GM12878 (cell line): Measurements from ENCODE around the gene GPBAR1. TPM values are rescaled to one million over a fixed set of nuclear protein-coding genes. Genes with fewer than 3 reads are reported as not detected.

Experiments
- ATAC-seq: fragments of 200-7000 bp; cut with Tn5 transposase; 3 replicates; pipeline ENCODE4 v1.9.1; 2020; ENCODE audit warnings: mild to moderate bottlenecking, moderate library complexity
- BruUV-seq: library from RNA; stranded (reverse); fragments of 400-500 nt; replicated peaks from 2 replicates; lab custom pipeline; 2021; lab: Mats Ljungman, UMichigan
- CTCF ChIA-PET: fragments of 300-600 bp; sonication (Branson Sonifier 250); formaldehyde crosslinking; extraction: SDS; loops from one replicate; lab custom pipeline; 2021; ENCODE audit warnings: inconsistent platforms; lab: Yijun Ruan, JAX
- POLR2A ChIA-PET: fragments of 350-600 bp; formaldehyde crosslinking; extraction: SDS; loops from one replicate; lab custom pipeline; 2021; ENCODE audit warnings: inconsistent platforms; lab: Charles Lee
- RAD21 ChIA-PET: fragments of 300-600 bp; sonication (Branson Sonifier 250); formaldehyde crosslinking; loops from one replicate; lab custom pipeline; 2023; ENCODE audit warnings: antibody characterized with exemption; ENCODE audit not compliant: unreplicated experiment; lab: Charles Lee
- SMC1A ChIA-PET: fragments of 300-600 bp; sonication (Branson Sonifier 250); formaldehyde crosslinking; loops from one replicate; lab custom pipeline; 2023; ENCODE audit not compliant: unreplicated experiment, uncharacterized antibody; lab: Charles Lee
- DNase-seq: peaks from one replicate; pipeline ENCODE4 v3.0.0-alpha.2; 2011; ENCODE audit warnings: low read depth, low spot score
- FAIRE-seq: peaks from 3 replicates; lab custom pipeline; 2011; peaks lifted over from hg19 to GRCh38; lab: Jason Lieb, UNC
- H2AFZ ChIP-seq: 2 replicates; pipeline ENCODE4 v1.6.0; 2011; ENCODE audit warnings: low read depth, low read length, control low read depth; ENCODE audit not compliant: control insufficient read depth
- H3K27ac ChIP-seq: 2 replicates; pipeline ENCODE4 v1.5.1; 2011; ENCODE audit warnings: control low read depth; ENCODE audit not compliant: control insufficient read depth, insufficient read depth
- H3K27me3 ChIP-seq, 2 experiments: replicated peaks in 1 of 2; 2 replicates each; pipeline versions ENCODE4 v1.6.0 to v1.6.1; 2011; ENCODE audit warnings: low read length in 1 of 2; ENCODE audit not compliant: control insufficient read depth in 2 of 2, insufficient read depth in 2 of 2
- H3K36me3 ChIP-seq, 2 experiments: 2 replicates each; pipeline ENCODE4 v1.5.1; 2011; ENCODE audit warnings: low read length in 1 of 2; ENCODE audit not compliant: control insufficient read depth in 2 of 2, insufficient read depth in 2 of 2
- H3K4me1 ChIP-seq: 2 replicates; pipeline ENCODE4 v1.6.1; 2011; ENCODE audit warnings: mild to moderate bottlenecking, low read length, moderate library complexity, mixed read lengths; ENCODE audit not compliant: control insufficient read depth, insufficient read depth
- H3K4me2 ChIP-seq: 2 replicates; pipeline ENCODE4 v1.6.0; 2011; ENCODE audit warnings: control low read depth; ENCODE audit not compliant: control insufficient read depth, insufficient read depth
- H3K4me3 ChIP-seq: fragments of 200-600 bp; sonication (generic); 2 replicates; pipeline ENCODE4 v1.5.1; 2016
- H3K79me2 ChIP-seq: 2 replicates; pipeline ENCODE4 v1.6.0; 2011; ENCODE audit warnings: low read length; ENCODE audit not compliant: control insufficient read depth, insufficient read depth
- H3K9ac ChIP-seq: 2 replicates; pipeline ENCODE4 v1.8.0; 2011; ENCODE audit warnings: low read length, control low read depth, mixed read lengths; ENCODE audit not compliant: control insufficient read depth, insufficient read depth
- H3K9me3 ChIP-seq: replicated peaks from 3 replicates; pipeline ENCODE4 v1.5.1; 2011; ENCODE audit warnings: mild to moderate bottlenecking, low read length; ENCODE audit not compliant: control insufficient read depth, insufficient read depth
- H4K20me1 ChIP-seq: 2 replicates; pipeline ENCODE4 v1.6.0; 2011; ENCODE audit not compliant: control insufficient read depth, insufficient read depth
- IKZF2 ChIP-seq, 2 experiments: fragments of 450-650 bp; IDR thresholded peaks; 2 replicates each; pipeline ENCODE4 v1.6.1; 2017; ENCODE audit warnings: mild to moderate bottlenecking in 2 of 2, moderate library complexity in 2 of 2
- POLR2AphosphoS5 ChIP-seq: IDR thresholded peaks from 2 replicates; pipeline ENCODE4 v1.6.1; 2011; ENCODE audit warnings: mild to moderate bottlenecking, low read length, inconsistent platforms
- ZNF592 ChIP-seq: fragments of 450-650 bp; IDR thresholded peaks from 2 replicates; pipeline ENCODE4 v1.6.1; 2017; ENCODE audit warnings: mild to moderate bottlenecking, moderate library complexity
- WGBS: methylation state at CpG from one replicate; pipeline ENCODE4 v1.1.6; 2016; ENCODE audit warnings: low lambda C conversion rate; ENCODE audit not compliant: insufficient replicate concordance, insufficient coverage; ENCODE audit errors: missing lambda C conversion rate; 5-methylcytosine and 5-hydroxymethylcytosine counted together
- in situ Hi-C: fragments of 300-500 bp; cut with MboI; formaldehyde crosslinking; loops from 9 replicates; pipeline ENCODE4 v1.14.3; 2018; ENCODE audit warnings: mixed read lengths
- intact Hi-C: fragments of 100-400 bp; cut with micrococcal nuclease; formaldehyde crosslinking; loops from one replicate; pipeline ENCODE4 v1.14.2; 2022; ENCODE audit not compliant: unreplicated experiment
- polyA plus RNA-seq, 11 experiments: library from polyadenylated mRNA; depleted of rRNA in 4 of 11; unstranded in 6 of 11; stranded (reverse) in 5 of 11; fragments of >200 nt; fragmentation: Nextera tagmentation in 4 of 11; fragmentation: Illumina TruSeq in 1 of 11; extraction: Ambion mirVana in 4 of 11; extraction: Trizol in 1 of 11; gene quantifications; 1 replicate in 1 of 11; 2 replicates in 10 of 11; pipeline versions ENCODE4 v1.2.1 to v1.2.3, GENCODE V29; 2011 to 2016; ENCODE audit warnings: inconsistent platforms in 2 of 11, missing spikeins in 2 of 11, low read depth in 1 of 11
- total RNA-seq, 4 experiments: library from RNA; depleted of rRNA in 3 of 4; stranded (reverse); fragments of >200 nt in 3 of 4; fragmentation: Illumina TruSeq in 1 of 4; extraction: Trizol in 1 of 4; gene quantifications; 2 replicates each; pipeline versions ENCODE4 v1.2.1 to v1.2.3, GENCODE V29; 2013 to 2021

The GPBAR1 gene
- total and polyA plus RNA-seq, 10 of the 15 experiments (the other 5 are each of a cell fraction or from before 2014, with no cell fraction given), result 0.03 to 0.36 (median 0.11) TPM; not detected in 3

- BruUV-seq, result TSS peak; percentile 38
- Histone ChIP-seq H3K79me2 (peaks cover 1% of the 10 kb centered on the region), H3K27ac (no peak overlapping the region), H3K9me3 (no peaks in the 10 kb centered on the region), H3K36me3 (peaks cover 28 to 52% of the 10 kb centered on the region in 2 experiments)
- CTCF ChIA-PET, result interaction anchor here (0.9 kb wide), 1 partner anchor 17 kb away, joined by 4 read pairs; no protein-coding TSS in a partner anchor
- RAD21 ChIA-PET, result no interaction called here
- intact Hi-C loops, result no loop called here
- no peak for FAIRE-seq
- no peak for TF ChIP-seq IKZF2 (IDR thresholded peaks at IDR 0.05)
- peak; percentile 65; the same call in 1 of the 2 replicates for TF ChIP-seq POLR2AphosphoS5
- TF ChIP-seq, all 136 proteins: peak for 1
- Histone ChIP-seq H3K4me2 (no peak overlapping the region), H3K4me3 (no peak overlapping the region), H4K20me1 (peaks cover 3% of the 10 kb centered on the region), H3K9ac (no peak overlapping the region), H3K27me3 (no peaks in the 10 kb centered on the region), H3K4me1 (no peaks in the 10 kb centered on the region), H2AFZ (no peak overlapping the region)
- no peak for ATAC-seq
- in situ Hi-C loops, result no loop called here
- POLR2A ChIA-PET, result interaction anchor here (1.5 kb wide), 1 partner anchor 17 kb away, joined by 5 read pairs; no protein-coding TSS in a partner anchor
- DNase-seq, result no peak
- WGBS, result 91% methylated on average over 4 of the region's 4 CpGs
- SMC1A ChIA-PET, result interaction anchor here (1.4 kb wide), 1 partner anchor 10 kb away, joined by 3 read pairs; no protein-coding TSS in a partner anchor
Observed at GRCh38 chr2:218236829-218237228, 24.0 kb upstream of the GPBAR1 start.

GRCh38 chr2:218238887-218239286 is 21.9 kb upstream of the GPBAR1 start:
- in situ Hi-C loops (no loop called here), intact Hi-C loops (no loop called here)
- Histone ChIP-seq H3K27me3 (no peaks in the 10 kb centered on the region), H3K27ac (no peak overlapping the region), H3K9me3 (no peaks in the 10 kb centered on the region), H3K4me3 (no peak overlapping the region), H3K9ac (no peak overlapping the region), H4K20me1 (no peaks in the 10 kb centered on the region; the same call in 1 of the 2 replicates), H3K79me2 (no peaks in the 10 kb centered on the region), H3K4me1 (no peaks in the 10 kb centered on the region), H3K4me2 (no peak overlapping the region), H3K36me3 (peaks cover 28 to 56% of the 10 kb centered on the region in 2 experiments), H2AFZ (no peak overlapping the region)
- BruUV-seq, result no TSS peak
- CTCF ChIA-PET, result no interaction called here
- 0 out of 2 replicates have a peak, but pooled peaks have one; percentile 38 for TF ChIP-seq POLR2AphosphoS5
- TF ChIP-seq ZNF592, result no peak
- RAD21 ChIA-PET, result no interaction called here
- no peak for ATAC-seq
- POLR2A ChIA-PET, result interaction anchor here (0.6 to 1.1 kb wide), 2 partner anchors 9 to 98 kb away, joined by 3 to 7 read pairs; no protein-coding TSS in a partner anchor
- no peak for DNase-seq
- no peak for FAIRE-seq
- 100% methylated on average over 1 of the region's 1 CpG for WGBS
- SMC1A ChIA-PET, result interaction anchor here (1.8 kb wide), 1 partner anchor 15 kb away, joined by 6 read pairs; no protein-coding TSS in a partner anchor
